HepG2 (cell line): ENCODE measurements around the gene SLC44A4. TPM values are rescaled to one million over a fixed set of nuclear protein-coding genes. Genes with fewer than 3 reads are reported as not detected.

ENCODE experiments used
- FUBP1 ChIP-seq: sonication (generic); formaldehyde crosslinking; IDR thresholded peaks from 2 replicates; pipeline ENCODE4 v1.5.1; 2020; ENCODE audit warnings: missing genetic modification reagents, mild to moderate bottlenecking, borderline replicate concordance
- GTF3A ChIP-seq: sonication (generic); formaldehyde crosslinking; conservative IDR thresholded peaks from 2 replicates; pipeline ENCODE4 v1.4.0; 2020; ENCODE audit warnings: mild to moderate bottlenecking, missing genetic modification reagents
- HCFC1 ChIP-seq: fragments of 150-350 bp; IDR thresholded peaks from 2 replicates; pipeline ENCODE4 v1.6.1; 2014; ENCODE audit warnings: low read depth, low read length
- KLF11 ChIP-seq: IDR thresholded peaks from 2 replicates; pipeline ENCODE4 v1.6.1; 2016; ENCODE audit warnings: missing compliant biosample characterization
- MED1 ChIP-seq: sonication (generic); formaldehyde crosslinking; IDR thresholded peaks from 2 replicates; pipeline ENCODE4 v1.4.0; 2020; ENCODE audit warnings: missing genetic modification reagents
- NPAS2 ChIP-seq: sonication (generic); formaldehyde crosslinking; IDR thresholded peaks from 2 replicates; pipeline ENCODE4 v1.8.0; 2022; ENCODE audit warnings: mild to moderate bottlenecking, missing genetic modification reagents, borderline replicate concordance
- PBX2 ChIP-seq: IDR thresholded peaks from 2 replicates; pipeline ENCODE4 v1.6.1; 2016; ENCODE audit warnings: control low read depth
- POGK ChIP-seq: sonication (generic); formaldehyde crosslinking; conservative IDR thresholded peaks from 2 replicates; pipeline ENCODE4 v1.8.0; 2022; ENCODE audit warnings: mild to moderate bottlenecking, moderate library complexity, missing genetic modification reagents
- REST ChIP-seq, 2 experiments: IDR thresholded peaks; 2 replicates each; pipeline ENCODE4 v1.6.1; 2011 to 2012; ENCODE audit warnings: low read length in 2 of 2, borderline replicate concordance in 1 of 2, low read depth in 1 of 2, mild to moderate bottlenecking in 1 of 2, moderate library complexity in 1 of 2
- SOX13 ChIP-seq, 3 experiments: fragments of 450-650 bp in 1 of 3; sonication (generic) in 1 of 3; formaldehyde crosslinking in 1 of 3; IDR thresholded peaks in 2 of 3; conservative IDR thresholded peaks in 1 of 3; 2 replicates each; pipeline versions ENCODE4 v1.5.0 to v1.6.1; 2016 to 2020; ENCODE audit warnings: antibody characterized with exemption in 1 of 3, mild to moderate bottlenecking in 1 of 3, missing compliant biosample characterization in 1 of 3, missing genetic modification reagents in 1 of 3, moderate library complexity in 1 of 3
- SUZ12 ChIP-seq: fragments of 150-350 bp; IDR thresholded peaks from 2 replicates; pipeline ENCODE4 v1.6.1; 2014; ENCODE audit warnings: low read depth, low read length
- TEAD2 ChIP-seq: sonication (generic); formaldehyde crosslinking; IDR thresholded peaks from 2 replicates; pipeline ENCODE4 v1.9.0; 2021; ENCODE audit warnings: missing genetic modification reagents
- TIGD3 ChIP-seq: sonication (generic); formaldehyde crosslinking; IDR thresholded peaks from 2 replicates; pipeline ENCODE4 v1.5.1; 2020; ENCODE audit warnings: mild to moderate bottlenecking, missing genetic modification reagents, borderline replicate concordance
- ZNF530 ChIP-seq: sonication (generic); formaldehyde crosslinking; IDR thresholded peaks from 2 replicates; pipeline ENCODE4 v1.5.0; 2020; ENCODE audit warnings: low read depth, mild to moderate bottlenecking, missing genetic modification reagents
- ZNF550 ChIP-seq: sonication (generic); formaldehyde crosslinking; IDR thresholded peaks from 2 replicates; pipeline ENCODE4 v1.4.0; 2020; ENCODE audit warnings: mild to moderate bottlenecking, missing genetic modification reagents, borderline replicate concordance
- ZNF83 ChIP-seq: sonication (generic); formaldehyde crosslinking; IDR thresholded peaks from 2 replicates; pipeline ENCODE4 v1.4.0; 2020; ENCODE audit warnings: missing genetic modification reagents, mild to moderate bottlenecking, borderline replicate concordance
- ZNF878 ChIP-seq: sonication (generic); formaldehyde crosslinking; IDR thresholded peaks from 2 replicates; pipeline ENCODE4 v1.8.1; 2023; ENCODE audit warnings: mild to moderate bottlenecking, missing genetic modification reagents, moderate library complexity
- ZZZ3 ChIP-seq: sonication (generic); formaldehyde crosslinking; IDR thresholded peaks from 2 replicates; pipeline ENCODE4 v1.4.0; 2020; ENCODE audit warnings: missing genetic modification reagents, mild to moderate bottlenecking, borderline replicate concordance
- polyA plus RNA-seq, 8 experiments: library from polyadenylated mRNA; depleted of rRNA in 3 of 8; stranded (reverse) in 7 of 8; unstranded in 1 of 8; fragments of >200 nt; fragmentation: Illumina TruSeq in 4 of 8; extraction: Trizol in 4 of 8; gene quantifications; 2 replicates each; pipeline versions ENCODE4 v1.2.1 to v1.2.3, GENCODE V29; 2011 to 2016; ENCODE audit warnings: low read depth in 4 of 8, missing spikeins in 1 of 8, mixed read lengths in 1 of 8; ENCODE audit not compliant: insufficient read depth in 1 of 8
- total RNA-seq, 5 experiments: library from RNA; depleted of rRNA; stranded (reverse); fragments of >200 nt; fragmentation: Illumina TruSeq; extraction: Trizol; gene quantifications; 2 replicates each; pipeline ENCODE4 v1.2.3, GENCODE V29; 2016; ENCODE audit warnings: low read depth in 1 of 5

Gene SLC44A4
- total and polyA plus RNA-seq, 2 of the 13 experiments (the other 11 are each of a cell fraction or from before 2014, with no cell fraction given), result 3.5 to 5.9 TPM

- peak; percentile 85 for TF ChIP-seq POGK
- 0 out of 2 replicates have a peak, but pooled peaks have one; percentile 27 for TF ChIP-seq FUBP1 (CRISPR knock-in tag)
- TF ChIP-seq HCFC1, result no peak
- peak; percentile 59; the same call in 1 of the 2 replicates for TF ChIP-seq SOX13 (IDR thresholded peaks at IDR 0.05)
- peak in 1 of 2 experiments; percentile 89; a peak in 2 of 4 replicates for TF ChIP-seq SOX13 (CRISPR knock-in tag; conservative IDR thresholded peaks at IDR 0.05 in 1 of 2, IDR thresholded peaks at IDR 0.05 in 1 of 2)
- TF ChIP-seq ZNF550, result no peak
- TF ChIP-seq TIGD3 (CRISPR knock-in tag), result no peak; the same call in 1 of the 2 replicates
- TF ChIP-seq PBX2 (CRISPR knock-in tag), result no peak
- TF ChIP-seq ZZZ3 (CRISPR knock-in tag), result no peak
- TF ChIP-seq TEAD2, result no peak
- no peak for TF ChIP-seq ZNF530 (CRISPR knock-in tag)
- peak; percentile 90; the same call in 1 of the 2 replicates for TF ChIP-seq ZNF878
- no peak for TF ChIP-seq GTF3A
- no peak for TF ChIP-seq ZNF83
- TF ChIP-seq SUZ12, result no peak
- no peak for TF ChIP-seq NPAS2 (CRISPR knock-in tag)
- TF ChIP-seq REST (IDR thresholded peaks at IDR 0.05; ENCODE audit: borderline replicate concordance in 1 of 2, low read depth in 1 of 2, low read length in 2 of 2), result peak in 1 of 2 experiments; percentile 53; a peak in 1 of 4 replicates
- peak; percentile 96 for TF ChIP-seq MED1 (CRISPR knock-in tag)
- TF ChIP-seq KLF11 (CRISPR knock-in tag), result peak; percentile 54; the same call in 1 of the 2 replicates
Measured at GRCh38 chr6:31927242-31927862, 48.6 kb upstream of the SLC44A4 start, which contains the start of gene C2 (continued).
